GOT3 (cell line): ENCODE data around the gene USP38.
"Not testable (repeated sequence)": the region's sequence is repeated elsewhere in the genome, so short reads cannot be mapped to it uniquely, and the experiment has no call there.

Experiments used
- DNase-seq: peaks from one replicate; lab custom pipeline; 2025; ENCODE audit warnings: mixed read lengths; lab: John Stamatoyannopoulos, UW

Gene USP38

GRCh38 chr4:143207555-143207954 lies 22.8 kb downstream of the USP38 start:
- DNase-seq, result no peak

GRCh38 chr4:143212566-143212965 lies 27.8 kb downstream of the USP38 start:
- no peak for DNase-seq

GRCh38 chr4:143215873-143216272 lies 31.2 kb downstream of the USP38 start:
- DNase-seq, result no peak

GRCh38 chr4:143224255-143224654 lies 39.5 kb downstream of the USP38 start:
- no peak for DNase-seq

GRCh38 chr4:143225167-143225566 lies 40.5 kb downstream of the USP38 start:
- DNase-seq, result no peak

- DNase-seq, result no peak
These were observed 46.0 kb downstream of the USP38 start for GRCh38 chr4:143230683-143231082.

- no peak for DNase-seq
These were observed 47.6 kb downstream of the USP38 start for GRCh38 chr4:143232277-143232676.

GRCh38 chr4:143234153-143234552 lies 49.4 kb downstream of the USP38 start:
- DNase-seq, result no peak

- not testable (repeated sequence) for DNase-seq
These were observed 52.5 kb downstream of the USP38 start for GRCh38 chr4:143237195-143237594.

GRCh38 chr4:143240939-143241679 lies 56.4 kb downstream of the USP38 start:
- DNase-seq, result no peak

GRCh38 chr4:143241892-143242291 lies 57.2 kb downstream of the USP38 start:
- DNase-seq, result no peak

GRCh38 chr4:143243041-143243440 lies 58.3 kb downstream of the USP38 start:
- no peak for DNase-seq

- DNase-seq, result no peak
These were observed 62.3 kb downstream of the USP38 start for GRCh38 chr4:143246977-143247376.

GRCh38 chr4:143247866-143248265 lies 63.1 kb downstream of the USP38 start:
- no peak for DNase-seq

- DNase-seq, result no peak
These were observed 64.1 kb downstream of the USP38 start for GRCh38 chr4:143248827-143249226.

GRCh38 chr4:143250617-143251016 lies 65.9 kb downstream of the USP38 start:
- DNase-seq, result no peak

GRCh38 chr4:143251348-143251747 lies 66.6 kb downstream of the USP38 start:
- no peak for DNase-seq

- no peak for DNase-seq
These were observed 67.1 kb downstream of the USP38 start for GRCh38 chr4:143251779-143252178.

GRCh38 chr4:143252478-143252877 lies 67.8 kb downstream of the USP38 start:
- DNase-seq, result no peak

GRCh38 chr4:143253166-143253565 lies 68.4 kb downstream of the USP38 start:
- no peak for DNase-seq

- no peak for DNase-seq
These were observed 69.9 kb downstream of the USP38 start for GRCh38 chr4:143254491-143255226.

- no peak for DNase-seq
These were observed 71.7 kb downstream of the USP38 start for GRCh38 chr4:143256456-143256855.

GRCh38 chr4:143257356-143257755 lies 72.6 kb downstream of the USP38 start:
- no peak for DNase-seq

- no peak for DNase-seq
These were observed 76.0 kb downstream of the USP38 start for GRCh38 chr4:143260750-143261149.
